ENCODE results near the gene TUBA4A.

DNA sequence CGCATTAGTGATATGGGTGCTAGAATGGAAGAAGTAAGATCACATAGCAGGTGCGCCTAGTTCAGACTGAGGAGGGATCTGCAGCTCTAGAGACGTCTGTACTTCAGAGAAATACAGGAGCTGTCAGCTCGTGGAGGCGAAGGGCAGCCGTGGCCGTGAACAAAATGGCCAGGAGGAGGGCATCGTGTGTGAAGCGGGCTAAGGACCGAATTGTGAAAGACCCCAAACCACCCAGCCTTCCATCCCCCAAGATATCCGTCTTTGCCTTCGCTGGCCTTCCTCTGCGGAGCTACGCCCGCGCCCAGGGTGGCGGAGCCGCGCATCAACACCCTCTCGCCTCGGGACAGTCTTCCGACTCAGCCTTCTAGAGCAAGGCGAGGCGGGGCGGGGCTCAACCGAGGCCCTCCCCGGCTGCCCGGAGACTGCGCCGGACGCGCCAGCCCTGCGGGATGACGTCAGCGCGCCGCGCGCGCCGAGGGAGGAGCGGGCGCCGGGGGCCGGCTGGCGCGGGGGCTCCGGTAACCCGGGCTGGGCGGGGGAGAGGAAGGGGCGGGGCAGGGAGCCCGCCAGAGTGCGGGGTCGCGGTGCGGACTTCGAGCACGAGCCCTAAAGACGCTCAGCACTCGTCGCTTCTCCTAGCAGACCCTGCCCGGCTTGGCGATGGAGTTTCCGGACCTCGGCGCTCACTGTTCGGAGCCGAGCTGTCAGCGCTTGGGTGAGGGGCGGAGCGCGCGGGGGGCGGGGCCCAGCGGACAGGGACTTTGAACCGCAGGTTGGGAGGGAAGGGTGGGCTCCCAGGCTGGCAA lies 47.2 kb downstream of the TUBA4A start, which contains the start of gene ZFAND2B:
- TF ChIP-seq ZNF585B (tag by site-specific recombination; IDR thresholded peaks at IDR 0.05) (no peak), SP3 (tag by site-specific recombination; IDR thresholded peaks at IDR 0.05) (peak; percentile 80), ZNF274 (IDR thresholded peaks at IDR 0.05; ENCODE audit: low read length) (no peak), ZNF274 (tag by site-specific recombination; IDR thresholded peaks at IDR 0.05; ENCODE audit: borderline replicate concordance) (no peak), YY1 (tag by site-specific recombination; IDR thresholded peaks at IDR 0.05) (no peak), ZNF138 (tag by site-specific recombination; IDR thresholded peaks at IDR 0.05; ENCODE audit: borderline replicate concordance) (no peak), PBX3 (CRISPR knock-in tag; IDR thresholded peaks at IDR 0.05) (peak; percentile 75; the same call in 1 of the 2 replicates), ZNF501 (tag by site-specific recombination; IDR thresholded peaks at IDR 0.05) (0 out of 2 replicates have a peak, but pooled peaks have one; percentile 47), ZBTB11 (tag by site-specific recombination; conservative IDR thresholded peaks at IDR 0.05; ENCODE audit: low read depth) (no peak), GLIS1 (tag by site-specific recombination; IDR thresholded peaks at IDR 0.05) (0 out of 2 replicates have a peak, but pooled peaks have one; percentile 21)
- TF ChIP-seq, protein P1, sequence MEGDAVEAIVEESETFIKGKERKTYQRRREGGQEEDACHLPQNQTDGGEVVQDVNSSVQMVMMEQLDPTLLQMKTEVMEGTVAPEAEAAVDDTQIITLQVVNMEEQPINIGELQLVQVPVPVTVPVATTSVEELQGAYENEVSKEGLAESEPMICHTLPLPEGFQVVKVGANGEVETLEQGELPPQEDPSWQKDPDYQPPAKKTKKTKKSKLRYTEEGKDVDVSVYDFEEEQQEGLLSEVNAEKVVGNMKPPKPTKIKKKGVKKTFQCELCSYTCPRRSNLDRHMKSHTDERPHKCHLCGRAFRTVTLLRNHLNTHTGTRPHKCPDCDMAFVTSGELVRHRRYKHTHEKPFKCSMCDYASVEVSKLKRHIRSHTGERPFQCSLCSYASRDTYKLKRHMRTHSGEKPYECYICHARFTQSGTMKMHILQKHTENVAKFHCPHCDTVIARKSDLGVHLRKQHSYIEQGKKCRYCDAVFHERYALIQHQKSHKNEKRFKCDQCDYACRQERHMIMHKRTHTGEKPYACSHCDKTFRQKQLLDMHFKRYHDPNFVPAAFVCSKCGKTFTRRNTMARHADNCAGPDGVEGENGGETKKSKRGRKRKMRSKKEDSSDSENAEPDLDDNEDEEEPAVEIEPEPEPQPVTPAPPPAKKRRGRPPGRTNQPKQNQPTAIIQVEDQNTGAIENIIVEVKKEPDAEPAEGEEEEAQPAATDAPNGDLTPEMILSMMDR (tag by site-specific recombination; IDR thresholded peaks at IDR 0.05): peak; percentile 49; the same call in 1 of the 2 replicates
- TF ChIP-seq, protein P2, sequence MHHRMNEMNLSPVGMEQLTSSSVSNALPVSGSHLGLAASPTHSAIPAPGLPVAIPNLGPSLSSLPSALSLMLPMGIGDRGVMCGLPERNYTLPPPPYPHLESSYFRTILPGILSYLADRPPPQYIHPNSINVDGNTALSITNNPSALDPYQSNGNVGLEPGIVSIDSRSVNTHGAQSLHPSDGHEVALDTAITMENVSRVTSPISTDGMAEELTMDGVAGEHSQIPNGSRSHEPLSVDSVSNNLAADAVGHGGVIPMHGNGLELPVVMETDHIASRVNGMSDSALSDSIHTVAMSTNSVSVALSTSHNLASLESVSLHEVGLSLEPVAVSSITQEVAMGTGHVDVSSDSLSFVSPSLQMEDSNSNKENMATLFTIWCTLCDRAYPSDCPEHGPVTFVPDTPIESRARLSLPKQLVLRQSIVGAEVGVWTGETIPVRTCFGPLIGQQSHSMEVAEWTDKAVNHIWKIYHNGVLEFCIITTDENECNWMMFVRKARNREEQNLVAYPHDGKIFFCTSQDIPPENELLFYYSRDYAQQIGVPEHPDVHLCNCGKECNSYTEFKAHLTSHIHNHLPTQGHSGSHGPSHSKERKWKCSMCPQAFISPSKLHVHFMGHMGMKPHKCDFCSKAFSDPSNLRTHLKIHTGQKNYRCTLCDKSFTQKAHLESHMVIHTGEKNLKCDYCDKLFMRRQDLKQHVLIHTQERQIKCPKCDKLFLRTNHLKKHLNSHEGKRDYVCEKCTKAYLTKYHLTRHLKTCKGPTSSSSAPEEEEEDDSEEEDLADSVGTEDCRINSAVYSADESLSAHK (tag by site-specific recombination; IDR thresholded peaks at IDR 0.05): no peak
